SK-N-SH (cell line): Measurements from ENCODE around the gene NOC2L.

ENCODE experiments used
- EZH2phosphoT487 ChIP-seq: fragments of 200-600 bp; sonication (generic); IDR thresholded peaks from 2 replicates; pipeline ENCODE4 v1.6.1; 2017; ENCODE audit warnings: low read depth, mixed run types, mild to moderate bottlenecking, antibody characterized with exemption, moderate library complexity, borderline replicate concordance
- FOXM1 ChIP-seq: IDR thresholded peaks from 2 replicates; pipeline ENCODE4 v1.4.0; 2012; ENCODE audit warnings: low read depth, mild to moderate bottlenecking
- POLR2AphosphoS5 ChIP-seq: IDR thresholded peaks from 2 replicates; pipeline ENCODE4 v1.6.1; 2012; ENCODE audit warnings: low read depth, low read length
- SIN3A ChIP-seq: IDR thresholded peaks from 2 replicates; pipeline ENCODE4 v1.6.1; 2012; ENCODE audit warnings: low read depth, mild to moderate bottlenecking, low read length, moderate library complexity, borderline replicate concordance
- YY1 ChIP-seq: IDR thresholded peaks from 2 replicates; pipeline ENCODE4 v1.4.0; 2012; ENCODE audit warnings: low read depth, mild to moderate bottlenecking
- TF ChIP-seq, protein P1 (sequence below): fragments of 200-600 bp; sonication (generic); IDR thresholded peaks from 2 replicates; pipeline ENCODE4 v1.6.1; 2017; ENCODE audit warnings: antibody characterized with exemption, mild to moderate bottlenecking, moderate library complexity
- TF ChIP-seq, protein P2 (sequence below): IDR thresholded peaks from 2 replicates; pipeline ENCODE4 v1.4.0; 2012; ENCODE audit warnings: low read depth
- TF ChIP-seq, protein P3 (sequence below): IDR thresholded peaks from 2 replicates; pipeline ENCODE4; 2012

DNA sequence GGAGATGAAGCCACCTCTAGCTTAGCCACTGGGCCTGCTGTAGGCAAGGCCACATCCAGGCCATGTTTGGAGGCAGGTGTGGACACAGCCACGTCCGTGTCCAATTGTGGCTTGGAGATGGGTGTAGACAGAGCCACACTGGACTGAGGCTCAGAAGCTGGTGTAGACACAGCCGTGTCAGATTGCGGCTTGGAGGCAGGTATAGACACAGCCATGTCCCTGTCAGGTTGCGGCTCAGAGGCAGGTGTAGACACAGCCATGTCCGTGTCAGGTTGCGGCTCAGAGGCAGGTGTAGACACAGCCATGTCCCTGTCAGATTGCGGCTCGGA, 20.7 kb upstream of the NOC2L start:
- TF ChIP-seq, protein P1, sequence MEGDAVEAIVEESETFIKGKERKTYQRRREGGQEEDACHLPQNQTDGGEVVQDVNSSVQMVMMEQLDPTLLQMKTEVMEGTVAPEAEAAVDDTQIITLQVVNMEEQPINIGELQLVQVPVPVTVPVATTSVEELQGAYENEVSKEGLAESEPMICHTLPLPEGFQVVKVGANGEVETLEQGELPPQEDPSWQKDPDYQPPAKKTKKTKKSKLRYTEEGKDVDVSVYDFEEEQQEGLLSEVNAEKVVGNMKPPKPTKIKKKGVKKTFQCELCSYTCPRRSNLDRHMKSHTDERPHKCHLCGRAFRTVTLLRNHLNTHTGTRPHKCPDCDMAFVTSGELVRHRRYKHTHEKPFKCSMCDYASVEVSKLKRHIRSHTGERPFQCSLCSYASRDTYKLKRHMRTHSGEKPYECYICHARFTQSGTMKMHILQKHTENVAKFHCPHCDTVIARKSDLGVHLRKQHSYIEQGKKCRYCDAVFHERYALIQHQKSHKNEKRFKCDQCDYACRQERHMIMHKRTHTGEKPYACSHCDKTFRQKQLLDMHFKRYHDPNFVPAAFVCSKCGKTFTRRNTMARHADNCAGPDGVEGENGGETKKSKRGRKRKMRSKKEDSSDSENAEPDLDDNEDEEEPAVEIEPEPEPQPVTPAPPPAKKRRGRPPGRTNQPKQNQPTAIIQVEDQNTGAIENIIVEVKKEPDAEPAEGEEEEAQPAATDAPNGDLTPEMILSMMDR: no peak
- TF ChIP-seq EZH2phosphoT487 (no peak), FOXM1 (no peak), YY1 (no peak), SIN3A (no peak), POLR2AphosphoS5 (no peak)
- TF ChIP-seq, protein P2, sequence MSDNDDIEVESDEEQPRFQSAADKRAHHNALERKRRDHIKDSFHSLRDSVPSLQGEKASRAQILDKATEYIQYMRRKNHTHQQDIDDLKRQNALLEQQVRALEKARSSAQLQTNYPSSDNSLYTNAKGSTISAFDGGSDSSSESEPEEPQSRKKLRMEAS: no peak
- TF ChIP-seq, protein P3, sequence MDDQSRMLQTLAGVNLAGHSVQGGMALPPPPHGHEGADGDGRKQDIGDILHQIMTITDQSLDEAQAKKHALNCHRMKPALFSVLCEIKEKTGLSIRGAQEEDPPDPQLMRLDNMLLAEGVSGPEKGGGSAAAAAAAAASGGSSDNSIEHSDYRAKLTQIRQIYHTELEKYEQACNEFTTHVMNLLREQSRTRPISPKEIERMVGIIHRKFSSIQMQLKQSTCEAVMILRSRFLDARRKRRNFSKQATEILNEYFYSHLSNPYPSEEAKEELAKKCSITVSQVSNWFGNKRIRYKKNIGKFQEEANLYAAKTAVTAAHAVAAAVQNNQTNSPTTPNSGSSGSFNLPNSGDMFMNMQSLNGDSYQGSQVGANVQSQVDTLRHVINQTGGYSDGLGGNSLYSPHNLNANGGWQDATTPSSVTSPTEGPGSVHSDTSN: no peak
